Kidney (tissue), 14 donors: ENCODE data around the gene CNP. TPM values are rescaled to one million over a fixed set of nuclear protein-coding genes. Genes with fewer than 3 reads are reported as not detected.

Experiments used
- DNase-seq, 5 donors: peaks; one replicate each; pipeline ENCODE4 v3.0.0-alpha.2; 2013 to 2020
- FAIRE-seq: peaks from 2 replicates; lab custom pipeline; 2012; peaks lifted over from hg19 to GRCh38; lab: Jason Lieb, UNC
- H3K27ac ChIP-seq, 2 donors: one replicate each; pipeline ENCODE4 v1.7.0; 2013; ENCODE audit warnings: low read depth in 2 of 2, low read length in 2 of 2, inconsistent platforms in 1 of 2
- H3K27me3 ChIP-seq: one replicate; pipeline ENCODE4 v1.7.1; 2013; ENCODE audit warnings: low read length, inconsistent platforms; ENCODE audit not compliant: control insufficient read depth, insufficient read depth
- H3K36me3 ChIP-seq, 3 donors: one replicate each; pipeline versions ENCODE4 v1.7.0 to v1.7.1; 2013; ENCODE audit warnings: low read length in 3 of 3, control low read depth in 1 of 3, inconsistent platforms in 1 of 3; ENCODE audit not compliant: insufficient read depth in 3 of 3, control insufficient read depth in 2 of 3
- H3K4me1 ChIP-seq, 3 donors: one replicate each; pipeline versions ENCODE4 v1.7.0 to v1.7.1; 2013; ENCODE audit warnings: low read length in 3 of 3, inconsistent platforms in 1 of 3, low read depth in 1 of 3; ENCODE audit not compliant: control insufficient read depth in 2 of 3, insufficient read depth in 2 of 3
- H3K4me3 ChIP-seq, 3 donors: one replicate each; pipeline versions ENCODE4 v1.7.0 to v1.8.1; 2013; ENCODE audit warnings: low read length in 3 of 3, control low read depth in 1 of 3, inconsistent platforms in 1 of 3
- H3K9ac ChIP-seq, 3 donors: one replicate each; pipeline versions ENCODE4 v1.7.0 to v1.7.1; 2013; ENCODE audit warnings: low read length in 3 of 3, control low read depth in 1 of 3, inconsistent platforms in 1 of 3
- H3K9me3 ChIP-seq, 3 donors: one replicate each; pipeline versions ENCODE4 v1.7.0 to v1.7.1; 2013; ENCODE audit warnings: low read length in 3 of 3, control low read depth in 1 of 3, inconsistent platforms in 1 of 3; ENCODE audit not compliant: control insufficient read depth in 2 of 3, insufficient read depth in 1 of 3
- intact Hi-C: fragments of 100-400 bp; cut with DNase I; formaldehyde crosslinking; loops from one replicate; pipeline ENCODE4 v1.11.1; 2022
- polyA plus RNA-seq: library from polyadenylated mRNA; stranded (reverse); fragments of 350-450 nt; fragmentation: Illumina TruSeq; extraction: RNeasy Lipid Tissue Mini Kit (QIAGEN cat#74804); gene quantifications from one replicate; pipeline ENCODE4 v1.2.3, GENCODE V29; 2014; ENCODE audit warnings: low read depth, low replicate concordance; ENCODE audit not compliant: insufficient read depth
- total RNA-seq: library from RNA; stranded (reverse); fragmentation: NEBNext Ultra II Directional; extraction: Animal tissue kit (Norgen Biotek cat#: 25700); gene quantifications from one replicate; pipeline ENCODE4 v1.2.1, GENCODE V29; 2021
- TF ChIP-seq, protein P1 (sequence below): IDR thresholded peaks from 3 replicates; pipeline ENCODE4 v1.5.1; 2012; ENCODE audit warnings: mild to moderate bottlenecking, moderate library complexity, borderline replicate concordance; ENCODE audit not compliant: insufficient read depth; ENCODE audit errors: extremely low read depth
- donor health status: control.
- donor health status: control.
- donor health status: control.
- donor health status: control.
- donor health status: control.
- donor health status: DM: yes; HTN: yes; CAD: no.
- donor health status: Normal renal cell carcinoma (clear cell type).

CNP gene
- total and polyA plus RNA-seq, 2 donors from 2014 or later, result 64.0 to 87.5 TPM

- DNase-seq (peak in 1 of 5 donors; percentile 57), FAIRE-seq (no peak)
- Histone ChIP-seq H3K4me1 (peaks cover 0 to 50% (median 27%) of the 10 kb centered on the region in 3 donors), H3K27ac (no peak overlapping the region), H3K27me3 (no peaks in the 10 kb centered on the region), H3K9ac (no peak overlapping the region), H3K9me3 (no peaks in the 10 kb centered on the region), H3K4me3 (peak overlapping the region in 1 of 3 donors; percentile 86), H3K36me3 (peaks cover 2 to 8% (median 4%) of the 10 kb centered on the region in 3 donors)
- intact Hi-C loops, result no loop called here
- TF ChIP-seq, protein P1, sequence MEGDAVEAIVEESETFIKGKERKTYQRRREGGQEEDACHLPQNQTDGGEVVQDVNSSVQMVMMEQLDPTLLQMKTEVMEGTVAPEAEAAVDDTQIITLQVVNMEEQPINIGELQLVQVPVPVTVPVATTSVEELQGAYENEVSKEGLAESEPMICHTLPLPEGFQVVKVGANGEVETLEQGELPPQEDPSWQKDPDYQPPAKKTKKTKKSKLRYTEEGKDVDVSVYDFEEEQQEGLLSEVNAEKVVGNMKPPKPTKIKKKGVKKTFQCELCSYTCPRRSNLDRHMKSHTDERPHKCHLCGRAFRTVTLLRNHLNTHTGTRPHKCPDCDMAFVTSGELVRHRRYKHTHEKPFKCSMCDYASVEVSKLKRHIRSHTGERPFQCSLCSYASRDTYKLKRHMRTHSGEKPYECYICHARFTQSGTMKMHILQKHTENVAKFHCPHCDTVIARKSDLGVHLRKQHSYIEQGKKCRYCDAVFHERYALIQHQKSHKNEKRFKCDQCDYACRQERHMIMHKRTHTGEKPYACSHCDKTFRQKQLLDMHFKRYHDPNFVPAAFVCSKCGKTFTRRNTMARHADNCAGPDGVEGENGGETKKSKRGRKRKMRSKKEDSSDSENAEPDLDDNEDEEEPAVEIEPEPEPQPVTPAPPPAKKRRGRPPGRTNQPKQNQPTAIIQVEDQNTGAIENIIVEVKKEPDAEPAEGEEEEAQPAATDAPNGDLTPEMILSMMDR, result no peak
These were observed 2.1 kb downstream of the CNP start for GRCh38 chr17:41968676-41969075.

DNA sequence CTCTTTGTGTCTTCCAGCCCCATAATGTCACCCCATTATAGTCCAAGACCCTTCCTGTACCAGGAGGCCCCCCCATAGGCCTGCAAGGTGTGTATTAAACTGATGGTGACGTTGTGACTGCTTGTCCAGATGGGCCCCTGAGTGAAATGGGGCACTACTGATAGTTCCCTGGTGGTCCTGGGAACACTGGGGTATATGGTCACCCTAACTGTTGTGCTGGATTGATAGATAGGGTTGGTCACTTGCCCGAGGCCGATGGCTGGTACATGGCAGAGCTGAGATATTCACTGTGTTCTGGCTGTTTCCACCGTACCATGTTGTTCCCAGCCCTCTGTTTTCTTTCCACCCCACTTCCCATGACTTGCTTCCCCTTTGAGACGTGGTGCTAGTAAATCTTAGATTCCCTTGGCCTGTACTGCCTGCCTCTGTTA, 4.3 kb downstream of the CNP start:
- no peak for FAIRE-seq

DNA sequence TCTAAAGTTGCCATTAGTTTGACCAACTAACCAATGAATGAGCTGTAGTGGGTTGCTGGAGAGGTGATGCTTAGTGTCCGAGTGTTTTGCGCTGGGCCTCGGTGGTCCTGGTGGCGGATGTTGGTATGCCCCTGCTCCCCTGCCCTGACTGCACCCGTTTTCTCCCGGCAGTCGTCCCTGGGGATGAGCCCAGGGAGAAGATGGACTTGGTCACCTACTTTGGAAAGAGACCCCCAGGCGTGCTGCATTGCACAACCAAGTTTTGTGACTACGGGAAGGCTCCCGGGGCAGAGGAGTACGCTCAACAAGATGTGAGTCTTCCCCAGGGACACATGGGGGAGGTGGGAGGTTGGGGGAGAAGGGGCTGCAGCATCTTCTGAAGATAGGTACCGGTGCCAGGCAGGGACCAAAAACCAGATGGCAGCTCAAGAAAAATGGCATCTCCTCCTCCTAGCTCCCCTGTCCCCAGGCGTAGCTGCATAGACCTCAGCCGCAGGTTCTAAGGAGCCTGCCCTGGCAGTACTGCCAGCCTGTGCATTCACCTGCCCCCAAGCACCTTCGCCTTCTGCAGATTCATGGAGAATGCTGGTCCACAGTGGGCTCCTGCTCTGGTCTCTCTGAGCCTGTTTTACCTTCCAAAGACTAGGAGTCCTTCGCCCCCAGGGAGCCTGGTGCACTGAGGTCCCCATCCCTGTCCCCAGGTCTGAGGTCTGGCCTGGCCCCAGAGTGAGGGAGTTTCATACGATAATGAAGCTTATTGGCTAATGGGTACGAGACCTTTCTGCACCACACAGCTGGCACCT, 5.3 kb downstream of the CNP start:
- H3K27me3 ChIP-seq, result no peaks in the 10 kb centered on the region
- no peak overlapping the region for H3K9ac ChIP-seq
- H3K4me3 ChIP-seq, result peak overlapping the region in 1 of 3 donors; percentile 13
- TF ChIP-seq, protein P1, result no peak
- DNase-seq (peak in 1 of 5 donors; percentile 47), FAIRE-seq (no peak)
- peak overlapping the region; percentile 10 to 81 for H3K27ac ChIP-seq
- H3K36me3 ChIP-seq, result peaks cover 4 to 30% (median 9%) of the 10 kb centered on the region in 3 donors
- no peaks in the 10 kb centered on the region for H3K9me3 ChIP-seq
- intact Hi-C loops, result no loop called here
- peaks cover 0 to 62% (median 52%) of the 10 kb centered on the region in 3 donors for H3K4me1 ChIP-seq

More for the DNA sequence above, 4.3 kb downstream of the CNP start:
- Histone ChIP-seq H3K9ac (peak overlapping the region in 2 of 3 donors; percentile 4 to 57), H3K27ac (no peak overlapping the region), H3K36me3 (peaks cover 4 to 25% (median 9%) of the 10 kb centered on the region in 3 donors), H3K4me3 (no peak overlapping the region), H3K9me3 (no peaks in the 10 kb centered on the region), H3K27me3 (no peaks in the 10 kb centered on the region), H3K4me1 (peaks cover 0 to 59% (median 49%) of the 10 kb centered on the region in 3 donors)
- TF ChIP-seq, protein P1, result no peak
- DNase-seq, result peak in 1 of 5 donors; percentile 19
- intact Hi-C loops, result no loop called here
